Urinary bladder (tissue), 4 donors: ENCODE measurements around the gene ANTXR1. TPM values are rescaled to one million over a fixed set of nuclear protein-coding genes. Genes with fewer than 3 reads are reported as not detected.

Source experiments
- DNase-seq: peaks from one replicate; pipeline ENCODE4 v3.0.0-alpha.2; 2015; ENCODE audit errors: extremely low spot score
- H3K27ac ChIP-seq: one replicate; pipeline ENCODE4 v1.5.1; 2013; ENCODE audit warnings: low read depth, mild to moderate bottlenecking, moderate library complexity
- H3K36me3 ChIP-seq: one replicate; pipeline ENCODE4 v1.6.1; 2013; ENCODE audit warnings: mild to moderate bottlenecking, moderate library complexity; ENCODE audit not compliant: insufficient read depth
- H3K4me1 ChIP-seq: one replicate; pipeline ENCODE4 v1.6.1; 2013; ENCODE audit warnings: mild to moderate bottlenecking, moderate library complexity; ENCODE audit not compliant: insufficient read depth
- H3K4me3 ChIP-seq: one replicate; pipeline ENCODE4 v1.5.1; 2013; ENCODE audit warnings: low read depth, low read length
- WGBS: extraction: QIAGEN DNeasy Blood & Tissue Kit; methylation state at CpG from one replicate; pipeline ENCODE4 v1.1.7; 2013; 5-methylcytosine and 5-hydroxymethylcytosine counted together
- polyA plus RNA-seq: library from polyadenylated mRNA; stranded (reverse); fragments of 200-250 nt; gene quantifications from one replicate; pipeline ENCODE4 v1.2.3, GENCODE V29; 2013
- total RNA-seq: library from RNA; depleted of rRNA; stranded (reverse); fragments of >200 nt; gene quantifications from one replicate; pipeline ENCODE4 v1.2.3, GENCODE V29; 2014
- donor health status: healthy with polysubstance abuse.
- donor health status: healthy.

ANTXR1 gene
- total and polyA plus RNA-seq, 2 donors, result 53.0 to 138 TPM

- H3K27ac ChIP-seq, result no peak overlapping the region
- H3K4me3 ChIP-seq, result no peak overlapping the region
- no peaks in the 10 kb centered on the region for H3K36me3 ChIP-seq
- 31% methylated on average over 2 of the region's 2 CpGs for WGBS
- H3K4me1 ChIP-seq, result no peaks in the 10 kb centered on the region
- DNase-seq, result peak; percentile 49
These were observed 82.3 kb downstream of the ANTXR1 start for GRCh38 chr2:69095305-69095704.

- Histone ChIP-seq H3K27ac (no peak overlapping the region), H3K36me3 (no peaks in the 10 kb centered on the region), H3K4me1 (no peaks in the 10 kb centered on the region), H3K4me3 (no peak overlapping the region)
- DNase-seq, result no peak
- 90% methylated on average over 2 of the region's 2 CpGs for WGBS
These were observed 83.5 kb downstream of the ANTXR1 start for GRCh38 chr2:69096326-69097095.

- no peak overlapping the region for H3K27ac ChIP-seq
- no peak overlapping the region for H3K4me3 ChIP-seq
- no peaks in the 10 kb centered on the region for H3K4me1 ChIP-seq
- no peak for DNase-seq
- H3K36me3 ChIP-seq, result no peaks in the 10 kb centered on the region
- WGBS, result 61% methylated on average over 2 of the region's 2 CpGs
These were observed 84.2 kb downstream of the ANTXR1 start for GRCh38 chr2:69097148-69097610.

- DNase-seq, result no peak
- no peaks in the 10 kb centered on the region for H3K4me1 ChIP-seq
- no peaks in the 10 kb centered on the region for H3K36me3 ChIP-seq
- no peak overlapping the region for H3K27ac ChIP-seq
- WGBS, result 90% methylated on average over 2 of the region's 2 CpGs
- H3K4me3 ChIP-seq, result no peak overlapping the region
These were observed 85.1 kb downstream of the ANTXR1 start for GRCh38 chr2:69097891-69098655.

GRCh38 chr2:69099541-69099940 is 86.6 kb downstream of the ANTXR1 start:
- H3K36me3 ChIP-seq, result no peaks in the 10 kb centered on the region
- no peak overlapping the region for H3K4me3 ChIP-seq
- no peaks in the 10 kb centered on the region for H3K4me1 ChIP-seq
- DNase-seq, result no peak
- H3K27ac ChIP-seq, result no peak overlapping the region

GRCh38 chr2:69100220-69100723 is 87.3 kb downstream of the ANTXR1 start:
- DNase-seq, result no peak
- WGBS, result 38% methylated on average over 4 of the region's 4 CpGs

GRCh38 chr2:69102041-69102593 is 89.1 kb downstream of the ANTXR1 start:
- Histone ChIP-seq H3K36me3 (no peaks in the 10 kb centered on the region), H3K27ac (no peak overlapping the region), H3K4me3 (no peak overlapping the region), H3K4me1 (no peaks in the 10 kb centered on the region)
- DNase-seq, result no peak
- 94% methylated on average over 3 of the region's 3 CpGs for WGBS

More at GRCh38 chr2:69100220-69100723, 87.3 kb downstream of the ANTXR1 start:
- Histone ChIP-seq H3K27ac (no peak overlapping the region), H3K4me3 (no peak overlapping the region), H3K4me1 (no peaks in the 10 kb centered on the region), H3K36me3 (no peaks in the 10 kb centered on the region)

GRCh38 chr2:69103419-69103818 is 90.4 kb downstream of the ANTXR1 start:
- H3K27ac ChIP-seq, result no peak overlapping the region
- no peaks in the 10 kb centered on the region for H3K36me3 ChIP-seq
- H3K4me1 ChIP-seq, result no peaks in the 10 kb centered on the region
- 78% methylated on average over 5 of the region's 5 CpGs for WGBS
- H3K4me3 ChIP-seq, result no peak overlapping the region
- DNase-seq, result no peak

- Histone ChIP-seq H3K36me3 (no peaks in the 10 kb centered on the region), H3K4me1 (no peaks in the 10 kb centered on the region), H3K27ac (no peak overlapping the region), H3K4me3 (no peak overlapping the region)
- 50% methylated on average over 3 of the region's 3 CpGs for WGBS
- DNase-seq, result no peak
These were observed 91.3 kb downstream of the ANTXR1 start for GRCh38 chr2:69104261-69104660.

- H3K36me3 ChIP-seq, result no peaks in the 10 kb centered on the region
- H3K27ac ChIP-seq, result no peak overlapping the region
- WGBS, result 25% methylated on average over 4 of the region's 4 CpGs
- no peak overlapping the region for H3K4me3 ChIP-seq
- peaks cover 1% of the 10 kb centered on the region for H3K4me1 ChIP-seq
- no peak for DNase-seq
These were observed 96.3 kb downstream of the ANTXR1 start for GRCh38 chr2:69109255-69109654.

- Histone ChIP-seq H3K4me3 (no peak overlapping the region), H3K27ac (no peak overlapping the region), H3K36me3 (no peaks in the 10 kb centered on the region), H3K4me1 (peaks cover 1% of the 10 kb centered on the region)
- 22% methylated on average over 1 of the region's 1 CpG for WGBS
- peak; percentile 28 for DNase-seq
These were observed 98.1 kb downstream of the ANTXR1 start for GRCh38 chr2:69111076-69111475.

- 47% methylated on average over 3 of the region's 3 CpGs for whole genome bisulfite sequencing
- Histone ChIP-seq H3K36me3 (no peaks in the 10 kb centered on the region), H3K27ac (no peak overlapping the region), H3K4me1 (peaks cover 1% of the 10 kb centered on the region), H3K4me3 (no peak overlapping the region)
- DNase-seq, result no peak
These were observed 100.6 kb downstream of the ANTXR1 start for GRCh38 chr2:69113627-69114026.

GRCh38 chr2:69114534-69114933 is 101.6 kb downstream of the ANTXR1 start:
- no peak for DNase-seq

GRCh38 chr2:69116438-69116837 is 103.5 kb downstream of the ANTXR1 start:
- Histone ChIP-seq H3K4me3 (no peak overlapping the region), H3K27ac (no peak overlapping the region), H3K36me3 (no peaks in the 10 kb centered on the region), H3K4me1 (peaks cover 1% of the 10 kb centered on the region)
- no peak for DNase-seq
- 35% methylated on average over 4 of the region's 4 CpGs for WGBS

More at GRCh38 chr2:69114534-69114933, 101.6 kb downstream of the ANTXR1 start:
- Histone ChIP-seq H3K4me1 (peaks cover 1% of the 10 kb centered on the region), H3K4me3 (no peak overlapping the region), H3K27ac (no peak overlapping the region), H3K36me3 (no peaks in the 10 kb centered on the region)
- WGBS, result 40% methylated on average over 1 of the region's 1 CpG
